ENCODE measurements around the gene TSPYL2.

TSPYL2 gene

DNA sequence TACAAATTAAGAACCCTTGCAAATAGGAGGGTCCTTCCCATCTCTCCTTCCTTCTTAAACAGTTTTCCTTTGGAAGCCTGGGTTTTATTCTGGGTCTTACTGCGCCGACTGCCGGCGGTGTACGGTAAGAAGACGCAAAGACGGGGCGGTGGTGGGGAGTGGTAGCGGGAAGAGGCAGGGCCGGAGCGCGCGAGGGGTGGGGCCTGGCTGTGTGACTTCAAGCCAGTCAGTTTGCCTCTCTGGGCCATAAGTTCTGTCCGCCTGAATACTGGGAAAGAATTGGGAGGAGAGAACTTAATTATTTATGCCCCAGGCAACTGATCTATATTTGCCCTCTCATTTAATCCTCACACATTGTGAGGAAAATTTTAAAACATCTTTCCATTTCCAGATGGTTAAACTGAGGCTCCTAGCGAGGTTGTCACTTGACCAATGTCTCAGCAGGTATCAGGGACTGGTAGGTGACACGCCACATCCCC lies 11.0 kb downstream of the TSPYL2 start:
- TF ChIP-seq, protein P1, sequence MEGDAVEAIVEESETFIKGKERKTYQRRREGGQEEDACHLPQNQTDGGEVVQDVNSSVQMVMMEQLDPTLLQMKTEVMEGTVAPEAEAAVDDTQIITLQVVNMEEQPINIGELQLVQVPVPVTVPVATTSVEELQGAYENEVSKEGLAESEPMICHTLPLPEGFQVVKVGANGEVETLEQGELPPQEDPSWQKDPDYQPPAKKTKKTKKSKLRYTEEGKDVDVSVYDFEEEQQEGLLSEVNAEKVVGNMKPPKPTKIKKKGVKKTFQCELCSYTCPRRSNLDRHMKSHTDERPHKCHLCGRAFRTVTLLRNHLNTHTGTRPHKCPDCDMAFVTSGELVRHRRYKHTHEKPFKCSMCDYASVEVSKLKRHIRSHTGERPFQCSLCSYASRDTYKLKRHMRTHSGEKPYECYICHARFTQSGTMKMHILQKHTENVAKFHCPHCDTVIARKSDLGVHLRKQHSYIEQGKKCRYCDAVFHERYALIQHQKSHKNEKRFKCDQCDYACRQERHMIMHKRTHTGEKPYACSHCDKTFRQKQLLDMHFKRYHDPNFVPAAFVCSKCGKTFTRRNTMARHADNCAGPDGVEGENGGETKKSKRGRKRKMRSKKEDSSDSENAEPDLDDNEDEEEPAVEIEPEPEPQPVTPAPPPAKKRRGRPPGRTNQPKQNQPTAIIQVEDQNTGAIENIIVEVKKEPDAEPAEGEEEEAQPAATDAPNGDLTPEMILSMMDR (IDR thresholded peaks at IDR 0.05; ENCODE audit: low read depth, low read length), result peak; percentile 58
- DNase-seq (ENCODE audit: low read depth in 2 of 2), result peak; percentile 86
- H3K4me3 ChIP-seq (replicated peaks in 1 of 2; ENCODE audit: low read depth in 2 of 2, low read length in 2 of 2), result peak overlapping the region; percentile 41 to 53

DNA sequence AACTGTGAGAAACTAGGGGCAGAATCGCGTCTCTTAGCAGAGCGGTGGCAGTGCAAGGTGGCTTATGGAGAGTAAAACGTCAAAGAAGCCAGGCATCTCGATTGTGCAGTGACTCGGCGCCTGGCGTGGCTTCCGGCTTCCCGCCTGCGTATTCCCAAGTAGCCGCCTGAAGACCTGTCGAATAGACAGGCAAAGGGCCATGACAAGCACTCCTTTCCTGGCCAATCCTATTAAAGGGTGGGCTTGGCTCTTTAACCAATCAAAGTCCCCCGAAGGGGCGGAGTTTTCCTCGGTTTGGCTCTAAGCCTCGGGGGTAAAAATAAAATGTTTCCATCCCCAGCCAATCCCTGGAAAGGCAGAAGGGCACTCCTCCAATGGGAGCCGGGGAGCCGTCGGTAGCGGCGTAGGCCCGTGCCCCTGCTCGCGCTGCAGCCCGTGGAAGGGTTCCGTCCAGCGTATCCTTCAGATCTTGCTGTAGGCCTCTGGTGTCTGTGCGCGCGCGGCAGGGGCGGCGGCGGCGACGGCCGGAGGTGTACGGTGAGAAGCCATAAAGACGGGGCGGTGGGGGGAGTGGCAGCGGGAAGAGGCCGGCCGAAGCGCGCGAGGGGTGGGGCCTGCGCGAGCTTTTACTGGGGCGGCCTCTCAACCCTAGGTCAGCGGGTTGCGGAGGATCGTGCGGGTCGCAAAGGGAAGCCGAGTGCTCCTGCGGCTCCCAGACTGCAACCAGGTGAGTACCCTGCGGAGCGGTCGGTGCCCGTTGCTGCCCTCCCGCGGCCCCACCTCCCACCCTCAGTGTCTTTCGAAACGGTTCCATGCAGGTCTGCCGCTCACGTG lies 11.8 kb downstream of the TSPYL2 start, which contains the start of gene KANTR:
Gene KANTR (plus strand): TSS at position 395 of the 834 bp plus-strand sequence. CDS start 30,131 bp downstream, outside the sequence.
- peak within 1 kb of the TSS; percentile 69 to 77 for H3K4me3 ChIP-seq (replicated peaks in 1 of 2; ENCODE audit: low read depth in 2 of 2, low read length in 2 of 2)
- TF ChIP-seq, protein P1 (IDR thresholded peaks at IDR 0.05; ENCODE audit: low read depth, low read length), result no peak
- peak; percentile 95 for DNase-seq (ENCODE audit: low read depth in 2 of 2)

DNA sequence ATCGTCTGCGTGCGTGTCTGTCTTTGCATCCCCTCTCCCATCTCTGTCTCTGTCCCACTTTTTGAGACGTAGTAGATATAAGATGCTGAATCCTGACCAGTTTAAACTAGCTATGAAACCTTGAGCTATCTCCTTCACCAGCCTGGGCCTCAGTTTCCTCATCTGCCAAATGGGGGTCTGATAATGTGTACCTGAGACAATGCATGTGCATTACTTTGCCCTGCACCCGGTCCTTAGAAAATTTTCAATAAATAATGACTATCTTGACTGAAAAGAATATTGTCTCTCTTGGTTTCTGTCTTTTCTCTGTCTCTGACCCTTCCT lies 12.4 kb downstream of the TSPYL2 start:
- peak overlapping the region; percentile 69 to 77 for H3K4me3 ChIP-seq (replicated peaks in 1 of 2; ENCODE audit: low read depth in 2 of 2, low read length in 2 of 2)
- TF ChIP-seq, protein P1 (IDR thresholded peaks at IDR 0.05; ENCODE audit: low read depth, low read length), result no peak
- DNase-seq (ENCODE audit: low read depth in 2 of 2), result no peak

DNA sequence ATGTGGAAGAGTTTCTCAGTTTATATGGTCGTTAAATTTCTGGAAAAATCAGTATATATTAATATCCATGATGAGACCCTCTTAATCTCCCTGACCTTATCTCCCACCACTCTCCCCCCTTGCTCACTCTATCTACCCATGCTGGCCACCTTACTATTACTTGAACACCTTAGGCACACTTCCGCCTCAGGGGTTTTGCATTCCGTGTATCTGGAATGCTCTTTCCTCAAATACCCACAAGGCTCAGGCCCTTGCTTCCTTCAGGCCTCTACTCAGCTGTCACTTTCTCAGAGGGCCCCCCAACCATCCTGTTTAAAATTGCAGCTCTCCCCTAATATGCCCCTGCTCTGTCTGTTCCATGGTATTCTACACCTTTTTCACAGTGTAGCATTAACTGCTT lies 13.6 kb downstream of the TSPYL2 start:
- TF ChIP-seq, protein P1 (IDR thresholded peaks at IDR 0.05; ENCODE audit: low read depth, low read length), result no peak
- DNase-seq (ENCODE audit: low read depth in 2 of 2), result no peak
- no peak overlapping the region for H3K4me3 ChIP-seq (replicated peaks in 1 of 2; ENCODE audit: low read depth in 2 of 2, low read length in 2 of 2)

DNA sequence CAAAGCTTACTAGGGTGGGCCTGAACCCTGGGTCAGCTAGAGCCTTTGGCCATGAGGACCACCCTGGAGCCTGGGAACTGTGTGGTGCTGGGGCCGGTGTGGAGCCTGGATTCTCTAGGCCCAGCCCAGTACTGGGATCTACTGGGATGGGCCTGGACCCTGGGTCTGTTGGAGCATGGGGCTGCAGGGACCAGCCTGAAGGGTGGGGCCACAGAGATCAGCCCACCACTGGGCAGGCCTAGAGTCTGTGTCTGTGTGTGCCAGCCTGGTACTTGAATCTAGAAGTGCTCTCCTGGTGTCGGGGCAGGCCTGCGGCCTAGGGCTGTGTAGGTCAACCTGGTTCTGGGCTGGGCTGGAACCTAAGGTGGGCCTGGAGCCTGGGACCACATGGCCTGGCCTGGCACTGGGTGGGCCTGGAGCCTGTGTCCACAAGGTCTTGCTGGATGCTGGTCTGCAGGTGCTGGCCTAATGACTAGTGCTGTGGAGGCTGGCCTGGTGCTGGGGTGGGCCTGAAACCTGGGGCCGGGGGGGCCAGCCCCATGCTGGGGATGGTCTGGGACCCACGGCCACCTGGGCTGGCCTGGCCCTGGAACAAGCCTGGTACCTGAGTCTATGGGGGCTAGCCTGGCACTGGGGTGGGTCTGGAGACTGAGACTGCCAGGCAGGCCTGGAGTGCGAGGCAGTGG lies 32.8 kb downstream of the TSPYL2 start:
- no peak overlapping the region for H3K4me3 ChIP-seq (replicated peaks in 1 of 2; ENCODE audit: low read depth in 2 of 2, low read length in 2 of 2)
- TF ChIP-seq, protein P1 (IDR thresholded peaks at IDR 0.05; ENCODE audit: low read depth, low read length), result no peak
- no peak for DNase-seq (ENCODE audit: low read depth in 2 of 2)

DNA sequence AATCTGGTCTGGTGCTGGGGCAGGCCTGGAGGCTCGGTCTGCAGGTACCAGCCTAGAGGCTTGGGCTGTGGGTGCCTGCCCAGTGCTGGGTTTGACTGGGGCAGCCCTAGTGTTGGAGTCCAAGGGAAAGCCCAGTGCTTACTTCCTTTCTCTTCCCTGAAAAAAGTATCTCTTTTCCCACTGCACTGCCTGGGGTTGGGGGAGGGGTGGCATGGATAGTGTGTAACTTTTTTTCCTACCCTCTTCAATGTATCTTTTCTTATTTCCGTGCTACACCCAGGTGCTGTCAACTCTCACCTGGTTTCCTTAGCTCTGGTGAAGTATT lies 33.3 kb downstream of the TSPYL2 start:
- TF ChIP-seq, protein P1 (IDR thresholded peaks at IDR 0.05; ENCODE audit: low read depth, low read length), result no peak
- no peak overlapping the region for H3K4me3 ChIP-seq (replicated peaks in 1 of 2; ENCODE audit: low read depth in 2 of 2, low read length in 2 of 2)
- no peak for DNase-seq (ENCODE audit: low read depth in 2 of 2)
